ENCODE results near the gene CELSR2.

CELSR2 gene

DNA sequence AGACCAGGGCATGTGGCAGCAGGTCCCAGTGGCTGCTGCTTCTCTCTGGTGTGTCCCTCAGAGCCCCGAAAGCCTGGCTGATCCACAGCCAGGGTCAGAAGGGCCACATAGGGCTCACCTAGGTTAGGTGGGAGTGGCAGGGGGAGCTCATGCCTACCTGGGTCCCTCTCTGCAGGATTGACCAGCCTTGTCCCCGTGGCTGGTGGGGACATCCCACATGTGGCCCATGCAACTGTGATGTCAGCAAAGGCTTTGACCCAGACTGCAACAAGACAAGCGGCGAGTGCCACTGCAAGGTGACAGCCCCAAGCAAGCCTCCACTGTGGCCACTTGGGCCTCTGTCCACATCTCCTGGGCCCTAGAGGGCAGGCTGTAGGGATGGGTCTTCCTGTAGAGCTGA lies 15.7 kb downstream of the CELSR2 start:
- no peak for DNase-seq (ENCODE audit: low read depth)

DNA sequence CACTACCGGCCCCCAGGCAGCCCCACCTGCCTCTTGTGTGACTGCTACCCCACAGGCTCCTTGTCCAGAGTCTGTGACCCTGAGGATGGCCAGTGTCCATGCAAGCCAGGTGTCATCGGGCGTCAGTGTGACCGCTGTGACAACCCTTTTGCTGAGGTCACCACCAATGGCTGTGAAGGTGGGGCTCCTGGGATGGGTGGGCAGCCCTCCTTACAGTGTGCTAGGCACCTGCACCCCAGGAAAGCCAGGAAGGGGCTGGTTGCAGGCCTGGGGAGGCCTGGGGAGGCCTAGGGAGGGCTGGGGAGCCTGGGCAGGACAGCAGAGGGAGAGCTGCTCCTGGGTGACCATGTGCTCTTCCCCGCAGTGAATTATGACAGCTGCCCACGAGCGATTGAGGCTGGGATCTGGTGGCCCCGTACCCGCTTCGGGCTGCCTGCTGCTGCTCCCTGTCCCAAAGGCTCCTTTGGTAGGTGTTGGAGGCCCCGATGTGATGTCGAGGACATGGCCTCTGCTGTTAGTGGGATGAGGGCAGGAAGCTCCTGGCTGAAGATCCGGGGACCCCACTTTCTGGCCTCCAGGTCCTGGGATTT lies 16.5 kb downstream of the CELSR2 start:
- no peak for DNase-seq (ENCODE audit: low read depth)

DNA sequence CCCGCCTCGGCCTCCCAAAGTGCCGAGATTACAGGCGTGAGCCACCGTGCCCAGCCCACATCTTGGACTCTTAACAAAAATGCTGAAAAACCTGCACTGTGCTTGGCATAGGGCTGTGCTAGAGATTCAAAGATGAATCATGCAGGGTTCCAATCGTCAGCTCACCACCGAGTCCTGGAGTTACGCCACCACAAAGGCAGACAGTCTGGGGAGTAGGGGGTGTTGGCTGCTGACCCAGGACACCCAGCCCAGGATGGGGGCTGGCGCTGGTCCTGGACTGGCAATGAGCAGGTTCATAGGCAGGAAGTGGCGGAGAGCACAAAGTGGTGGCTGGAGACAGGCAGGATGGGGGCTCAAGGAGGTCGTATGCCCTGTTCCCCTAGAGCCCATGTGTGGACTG lies 17.6 kb downstream of the CELSR2 start:
- no peak for DNase-seq (ENCODE audit: low read depth)

DNA sequence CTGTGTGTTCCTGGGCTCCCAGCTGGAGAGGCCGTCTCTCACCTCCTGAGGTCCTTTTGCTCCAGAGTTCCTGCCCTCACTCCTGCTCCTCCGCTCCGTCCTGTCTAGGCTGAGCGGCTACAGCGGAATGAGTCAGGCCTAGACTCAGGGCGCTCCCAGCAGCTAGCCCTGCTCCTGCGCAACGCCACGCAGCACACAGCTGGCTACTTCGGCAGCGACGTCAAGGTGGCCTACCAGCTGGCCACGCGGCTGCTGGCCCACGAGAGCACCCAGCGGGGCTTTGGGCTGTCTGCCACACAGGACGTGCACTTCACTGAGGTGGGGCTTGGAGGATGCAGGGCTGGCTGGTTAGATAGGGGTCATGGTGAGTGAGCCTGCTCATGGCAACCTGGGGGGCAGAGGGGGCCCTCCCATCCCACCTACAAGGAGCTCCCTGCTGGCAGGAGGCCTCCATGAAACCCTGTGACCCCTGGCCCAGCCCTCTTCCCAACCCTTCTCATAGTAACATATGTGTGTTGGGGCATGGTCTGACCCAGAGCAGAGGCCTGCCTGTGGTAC lies 18.5 kb downstream of the CELSR2 start:
- no peak for DNase-seq (ENCODE audit: low read depth)

DNA sequence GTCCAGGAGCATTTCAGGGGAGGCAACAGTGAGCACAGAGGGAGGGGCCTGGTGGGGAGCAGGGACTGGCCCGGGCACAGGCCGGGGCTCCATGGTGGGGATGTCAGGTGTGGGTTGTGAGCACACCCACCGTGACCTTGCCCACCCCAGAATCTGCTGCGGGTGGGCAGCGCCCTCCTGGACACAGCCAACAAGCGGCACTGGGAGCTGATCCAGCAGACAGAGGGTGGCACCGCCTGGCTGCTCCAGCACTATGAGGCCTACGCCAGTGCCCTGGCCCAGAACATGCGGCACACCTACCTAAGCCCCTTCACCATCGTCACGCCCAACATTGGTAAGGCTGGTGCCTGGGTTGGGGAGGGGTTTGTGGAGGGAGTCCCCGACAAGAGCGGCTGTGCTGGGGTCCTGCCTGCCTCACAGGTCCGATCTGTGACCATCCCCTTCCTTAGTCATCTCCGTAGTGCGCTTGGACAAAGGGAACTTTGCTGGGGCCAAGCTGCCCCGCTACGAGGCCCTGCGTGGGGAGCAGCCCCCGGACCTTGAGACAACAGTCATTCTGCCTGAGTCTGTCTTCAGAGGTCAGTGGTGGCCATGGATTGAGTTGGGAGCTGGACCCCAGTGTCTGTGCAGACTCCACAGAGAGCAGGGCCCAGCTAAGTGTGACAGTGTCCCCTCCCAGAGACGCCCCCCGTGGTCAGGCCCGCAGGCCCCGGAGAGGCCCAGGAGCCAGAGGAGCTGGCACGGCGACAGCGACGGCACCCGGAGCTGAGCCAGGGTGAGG lies 19.3 kb downstream of the CELSR2 start:
- no peak for DNase-seq (ENCODE audit: low read depth)

DNA sequence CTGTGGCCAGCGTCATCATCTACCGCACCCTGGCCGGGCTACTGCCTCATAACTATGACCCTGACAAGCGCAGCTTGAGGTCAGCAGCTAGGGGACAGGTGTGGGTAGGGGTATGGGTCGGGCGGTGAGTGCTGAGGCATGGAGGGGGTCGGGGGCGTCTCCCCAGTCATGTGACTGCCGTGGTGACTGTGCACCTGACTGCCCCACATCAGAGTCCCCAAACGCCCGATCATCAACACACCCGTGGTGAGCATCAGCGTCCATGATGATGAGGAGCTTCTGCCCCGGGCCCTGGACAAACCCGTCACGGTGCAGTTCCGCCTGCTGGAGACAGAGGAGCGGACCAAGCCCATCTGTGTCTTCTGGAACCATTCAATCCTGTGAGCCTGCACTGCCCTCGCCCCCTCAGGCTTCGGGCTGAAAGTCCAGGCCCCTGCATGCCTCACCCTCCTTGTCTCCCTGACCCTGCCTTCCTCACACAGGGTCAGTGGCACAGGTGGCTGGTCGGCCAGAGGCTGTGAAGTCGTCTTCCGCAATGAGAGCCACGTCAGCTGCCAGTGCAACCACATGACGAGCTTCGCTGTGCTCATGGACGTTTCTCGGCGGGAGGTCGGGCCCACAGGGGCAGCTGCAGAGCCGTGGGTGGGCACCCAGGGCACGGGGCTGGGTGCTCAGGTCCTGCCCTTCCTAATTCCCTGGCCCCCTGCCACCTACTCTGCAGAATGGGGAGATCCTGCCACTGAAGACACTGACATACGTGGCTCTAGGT lies 20.1 kb downstream of the CELSR2 start:
- DNase-seq (ENCODE audit: low read depth), result no peak

DNA sequence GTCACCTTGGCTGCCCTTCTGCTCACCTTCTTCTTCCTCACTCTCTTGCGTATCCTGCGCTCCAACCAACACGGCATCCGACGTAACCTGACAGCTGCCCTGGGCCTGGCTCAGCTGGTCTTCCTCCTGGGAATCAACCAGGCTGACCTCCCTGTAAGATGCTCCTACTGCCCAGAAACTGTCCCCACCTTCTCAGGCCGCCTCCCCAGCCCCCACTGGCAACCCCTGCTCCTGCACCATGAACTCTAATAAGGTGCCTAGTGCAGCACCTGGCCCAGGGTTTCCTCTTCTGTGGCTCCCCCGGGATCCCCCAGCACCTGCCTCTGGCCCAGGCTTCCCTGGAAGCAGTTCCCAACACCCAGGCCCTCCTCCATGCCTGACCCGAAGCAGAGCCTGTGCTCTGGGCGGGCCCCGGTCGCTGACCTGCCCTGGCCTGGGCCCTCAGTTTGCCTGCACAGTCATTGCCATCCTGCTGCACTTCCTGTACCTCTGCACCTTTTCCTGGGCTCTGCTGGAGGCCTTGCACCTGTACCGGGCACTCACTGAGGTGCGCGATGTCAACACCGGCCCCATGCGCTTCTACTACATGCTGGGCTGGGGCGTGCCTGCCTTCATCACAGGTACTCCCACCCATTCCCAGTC lies 20.8 kb downstream of the CELSR2 start:
- DNase-seq (ENCODE audit: low read depth), result no peak

DNA sequence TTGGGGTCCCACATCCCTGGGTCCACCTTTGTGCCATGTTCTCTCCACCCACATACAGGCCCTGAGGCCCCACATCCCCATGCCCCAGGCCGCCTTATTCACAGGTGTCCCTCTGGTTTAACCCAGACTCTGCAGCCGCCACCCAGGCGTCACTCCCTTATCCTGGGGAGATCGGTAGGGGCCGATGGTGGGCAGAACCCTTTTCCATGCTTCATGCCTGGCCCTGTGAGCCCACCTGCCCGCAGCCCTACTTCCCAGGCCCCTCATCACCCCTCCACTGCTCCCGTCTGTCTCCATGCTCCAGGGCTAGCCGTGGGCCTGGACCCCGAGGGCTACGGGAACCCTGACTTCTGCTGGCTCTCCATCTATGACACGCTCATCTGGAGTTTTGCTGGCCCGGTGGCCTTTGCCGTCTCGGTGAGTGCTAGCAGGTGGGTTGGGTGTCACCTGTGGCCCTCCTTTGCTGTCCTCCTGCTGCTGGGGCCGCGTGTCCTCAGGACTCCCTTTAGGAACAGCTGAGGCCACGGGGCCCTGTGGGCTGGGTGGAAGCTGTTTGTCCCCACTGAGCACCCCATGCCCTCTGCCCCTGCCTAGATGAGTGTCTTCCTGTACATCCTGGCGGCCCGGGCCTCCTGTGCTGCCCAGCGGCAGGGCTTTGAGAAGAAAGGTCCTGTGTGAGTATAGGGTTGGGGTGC lies 21.4 kb downstream of the CELSR2 start:
- no peak for DNase-seq (ENCODE audit: low read depth)

DNA sequence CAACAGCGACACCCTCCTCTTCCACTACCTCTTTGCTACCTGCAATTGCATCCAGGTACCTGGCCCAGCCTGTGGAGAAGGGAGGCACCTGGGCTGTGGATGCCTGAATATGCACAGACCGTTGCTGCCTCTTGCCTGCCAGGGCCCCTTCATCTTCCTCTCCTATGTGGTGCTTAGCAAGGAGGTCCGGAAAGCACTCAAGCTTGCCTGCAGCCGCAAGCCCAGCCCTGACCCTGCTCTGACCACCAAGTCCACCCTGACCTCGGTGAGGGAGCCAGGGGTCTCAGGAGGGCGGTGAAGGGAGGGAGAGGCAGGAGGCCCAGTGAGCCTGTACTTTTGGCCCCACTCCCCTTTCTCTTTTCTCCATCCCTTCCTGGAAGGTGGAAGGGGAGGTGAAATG lies 22.1 kb downstream of the CELSR2 start:
- no peak for DNase-seq (ENCODE audit: low read depth)

DNA sequence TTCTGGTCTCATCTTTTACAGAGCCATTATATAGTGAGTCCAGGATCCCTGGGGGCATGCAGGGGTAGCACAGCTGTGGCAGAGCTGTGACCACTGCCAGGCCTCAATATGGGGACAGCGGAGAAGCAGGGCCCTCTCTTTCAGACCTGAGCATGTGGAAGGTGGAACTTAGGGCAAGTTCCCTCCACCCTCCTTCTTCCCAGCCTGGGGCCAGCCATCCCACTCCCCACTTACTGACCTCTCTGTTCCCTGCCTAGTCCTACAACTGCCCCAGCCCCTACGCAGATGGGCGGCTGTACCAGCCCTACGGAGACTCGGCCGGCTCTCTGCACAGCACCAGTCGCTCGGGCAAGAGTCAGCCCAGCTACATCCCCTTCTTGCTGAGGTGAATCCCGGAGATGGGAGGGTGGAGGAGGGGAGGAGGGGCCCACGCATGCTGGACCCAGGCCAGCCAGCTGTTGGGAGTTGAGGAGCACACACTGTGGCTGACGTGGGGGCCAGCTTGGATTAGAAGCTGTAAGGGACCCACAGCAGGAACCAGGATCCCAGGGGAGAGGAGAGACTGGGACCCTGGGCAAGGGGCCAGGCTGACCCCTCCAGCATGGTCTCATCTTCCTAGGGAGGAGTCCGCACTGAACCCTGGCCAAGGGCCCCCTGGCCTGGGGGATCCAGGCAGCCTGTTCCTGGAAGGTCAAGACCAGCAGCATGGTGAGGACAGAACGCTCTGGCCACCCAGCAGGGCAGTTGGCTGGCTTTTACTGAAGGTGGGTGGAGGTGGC lies 22.9 kb downstream of the CELSR2 start:
- DNase-seq (ENCODE audit: low read depth), result no peak

DNA sequence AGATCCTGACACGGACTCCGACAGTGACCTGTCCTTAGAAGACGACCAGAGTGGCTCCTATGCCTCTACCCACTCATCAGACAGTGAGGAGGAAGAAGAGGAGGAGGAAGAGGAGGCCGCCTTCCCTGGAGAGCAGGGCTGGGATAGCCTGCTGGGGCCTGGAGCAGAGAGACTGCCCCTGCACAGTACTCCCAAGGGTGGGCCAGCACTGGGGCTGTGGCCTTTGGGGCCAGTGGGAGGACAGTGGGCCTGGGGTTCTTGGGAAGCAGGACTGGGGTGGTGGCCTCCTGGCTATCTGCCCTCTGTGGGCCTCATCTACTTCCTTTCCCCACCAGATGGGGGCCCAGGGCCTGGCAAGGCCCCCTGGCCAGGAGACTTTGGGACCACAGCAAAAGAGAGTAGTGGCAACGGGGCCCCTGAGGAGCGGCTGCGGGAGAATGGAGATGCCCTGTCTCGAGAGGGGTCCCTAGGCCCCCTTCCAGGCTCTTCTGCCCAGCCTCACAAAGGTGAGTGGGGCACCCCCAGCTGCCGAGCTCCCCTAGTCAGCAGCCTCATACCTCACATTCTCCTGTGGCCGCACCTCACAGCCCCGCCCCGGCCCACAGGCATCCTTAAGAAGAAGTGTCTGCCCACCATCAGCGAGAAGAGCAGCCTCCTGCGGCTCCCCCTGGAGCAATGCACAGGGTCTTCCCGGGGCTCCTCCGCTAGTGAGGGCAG lies 23.6 kb downstream of the CELSR2 start:
- no peak for DNase-seq (ENCODE audit: low read depth)

DNA sequence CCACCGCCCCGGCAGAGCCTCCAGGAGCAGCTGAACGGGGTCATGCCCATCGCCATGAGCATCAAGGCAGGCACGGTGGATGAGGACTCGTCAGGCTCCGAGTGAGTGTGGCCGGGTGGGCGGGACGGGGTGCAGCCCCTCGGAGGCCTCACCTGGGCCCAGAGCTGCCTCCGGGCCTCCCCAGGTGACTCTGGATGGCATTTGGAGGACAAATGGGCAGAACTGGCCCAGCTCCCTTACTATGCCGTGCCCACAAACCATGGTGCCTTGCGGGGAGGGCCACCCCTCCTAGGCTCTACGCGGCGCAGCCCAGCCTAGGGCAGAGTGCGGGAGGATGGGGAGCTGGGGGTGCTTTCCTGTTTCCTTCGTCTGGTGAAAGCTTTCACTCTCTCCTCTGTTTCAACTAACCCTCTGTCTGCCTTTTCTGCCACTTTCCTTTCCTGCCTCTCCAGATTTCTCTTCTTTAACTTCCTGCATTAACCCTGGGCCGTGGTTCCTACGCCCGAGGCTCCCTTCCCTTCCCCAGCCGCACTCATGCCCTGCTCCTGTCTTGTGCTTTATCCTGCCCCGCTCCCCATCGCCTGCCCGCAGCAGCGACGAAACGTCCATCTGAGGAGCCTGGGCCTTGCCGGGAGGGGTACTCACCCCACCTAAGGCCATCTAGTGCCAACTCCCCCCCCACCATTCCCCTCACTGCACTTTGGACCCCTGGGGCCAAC lies 24.4 kb downstream of the CELSR2 start:
- DNase-seq (ENCODE audit: low read depth), result no peak

DNA sequence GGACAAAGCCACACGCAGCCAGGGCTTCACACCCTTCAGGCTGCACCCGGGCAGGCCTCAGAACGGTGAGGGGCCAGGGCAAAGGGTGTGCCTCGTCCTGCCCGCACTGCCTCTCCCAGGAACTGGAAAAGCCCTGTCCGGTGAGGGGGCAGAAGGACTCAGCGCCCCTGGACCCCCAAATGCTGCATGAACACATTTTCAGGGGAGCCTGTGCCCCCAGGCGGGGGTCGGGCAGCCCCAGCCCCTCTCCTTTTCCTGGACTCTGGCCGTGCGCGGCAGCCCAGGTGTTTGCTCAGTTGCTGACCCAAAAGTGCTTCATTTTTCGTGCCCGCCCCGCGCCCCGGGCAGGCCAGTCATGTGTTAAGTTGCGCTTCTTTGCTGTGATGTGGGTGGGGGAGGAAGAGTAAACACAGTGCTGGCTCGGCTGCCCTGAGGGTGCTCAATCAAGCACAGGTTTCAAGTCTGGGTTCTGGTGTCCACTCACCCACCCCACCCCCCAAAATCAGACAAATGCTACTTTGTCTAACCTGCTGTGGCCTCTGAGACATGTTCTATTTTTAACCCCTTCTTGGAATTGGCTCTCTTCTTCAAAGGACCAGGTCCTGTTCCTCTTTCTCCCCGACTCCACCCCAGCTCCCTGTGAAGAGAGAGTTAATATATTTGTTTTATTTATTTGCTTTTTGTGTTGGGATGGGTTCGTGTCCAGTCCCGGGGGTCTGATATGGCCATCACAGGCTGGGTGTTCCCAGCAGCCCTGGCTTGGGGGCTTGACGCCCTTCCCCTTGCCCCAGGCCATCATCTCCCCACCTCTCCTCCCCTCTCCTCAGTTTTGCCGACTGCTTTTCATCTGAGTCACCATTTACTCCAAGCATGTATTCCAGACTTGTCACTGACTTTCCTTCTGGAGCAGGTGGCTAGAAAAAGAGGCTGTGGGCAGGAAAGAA lies 25.5 kb downstream of the CELSR2 start:
- DNase-seq (ENCODE audit: low read depth), result no peak

DNA sequence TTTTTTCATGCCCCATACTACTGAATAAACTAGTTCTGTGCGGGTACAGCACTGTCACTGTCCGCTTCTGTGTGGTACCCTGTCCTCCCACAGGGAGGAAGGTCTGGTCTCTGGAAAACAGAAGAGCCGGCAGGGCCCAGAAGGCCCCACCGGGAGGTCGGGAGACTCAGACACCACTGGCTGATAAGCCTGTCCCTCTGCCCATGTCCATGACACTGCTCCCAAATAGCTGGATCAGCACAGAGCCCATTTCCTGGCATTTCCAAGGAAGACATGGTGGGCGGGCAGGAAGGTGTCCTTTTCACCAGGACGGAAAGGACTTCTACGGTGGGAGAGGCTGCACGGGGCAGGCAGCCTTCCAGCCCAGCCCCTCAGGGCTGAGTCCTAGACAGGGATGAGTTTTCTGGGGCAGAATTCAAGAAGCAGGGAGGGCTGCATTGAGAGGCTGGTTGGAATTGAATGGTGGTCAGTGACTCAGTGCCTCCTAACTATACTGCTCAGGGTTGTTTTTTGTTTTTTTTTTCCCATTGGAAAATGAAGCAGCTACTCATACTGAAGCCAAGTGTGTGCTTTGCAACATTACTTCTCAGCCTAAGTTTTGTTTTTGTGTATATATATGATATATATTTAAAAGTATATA lies 26.5 kb downstream of the CELSR2 start:
- DNase-seq (ENCODE audit: low read depth), result no peak

DNA sequence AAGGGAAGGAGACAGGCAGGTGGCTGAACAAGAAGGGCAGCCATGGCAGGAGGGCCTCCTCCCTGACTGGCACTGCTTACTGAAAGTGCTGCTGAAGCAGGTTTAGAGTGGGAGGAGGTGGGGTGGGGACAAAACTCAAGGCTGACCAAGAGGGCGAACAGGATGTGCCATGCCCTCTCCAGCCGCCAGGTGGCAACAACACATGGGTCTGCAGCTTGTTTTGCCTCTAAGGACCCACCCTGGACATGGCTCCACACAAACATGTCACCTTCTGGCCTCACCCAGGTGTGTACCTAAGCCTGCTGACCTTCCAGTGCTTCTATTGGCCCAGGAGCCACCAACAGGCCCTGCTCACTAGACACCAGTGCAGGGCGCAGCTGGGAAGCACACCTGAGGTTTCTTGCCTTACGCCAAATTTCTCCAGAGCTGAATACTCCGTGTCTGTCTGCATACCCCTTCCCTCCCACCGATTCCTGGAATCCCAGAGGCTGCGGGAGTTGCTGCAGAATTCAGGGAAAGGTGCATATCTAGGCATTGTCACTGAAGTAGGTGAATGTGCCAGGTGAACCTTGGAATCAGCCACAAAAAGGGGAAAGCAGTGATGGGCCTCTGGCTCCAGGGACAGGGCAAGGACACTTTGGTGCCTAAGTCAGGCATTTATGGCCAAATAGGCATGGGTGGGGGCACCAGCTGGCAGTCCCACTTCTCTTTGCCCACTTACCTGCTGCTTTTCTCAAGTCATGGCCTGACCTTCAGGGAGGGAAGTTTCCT lies 28.3 kb downstream of the CELSR2 start:
- DNase-seq (ENCODE audit: low read depth), result peak; percentile 53

DNA sequence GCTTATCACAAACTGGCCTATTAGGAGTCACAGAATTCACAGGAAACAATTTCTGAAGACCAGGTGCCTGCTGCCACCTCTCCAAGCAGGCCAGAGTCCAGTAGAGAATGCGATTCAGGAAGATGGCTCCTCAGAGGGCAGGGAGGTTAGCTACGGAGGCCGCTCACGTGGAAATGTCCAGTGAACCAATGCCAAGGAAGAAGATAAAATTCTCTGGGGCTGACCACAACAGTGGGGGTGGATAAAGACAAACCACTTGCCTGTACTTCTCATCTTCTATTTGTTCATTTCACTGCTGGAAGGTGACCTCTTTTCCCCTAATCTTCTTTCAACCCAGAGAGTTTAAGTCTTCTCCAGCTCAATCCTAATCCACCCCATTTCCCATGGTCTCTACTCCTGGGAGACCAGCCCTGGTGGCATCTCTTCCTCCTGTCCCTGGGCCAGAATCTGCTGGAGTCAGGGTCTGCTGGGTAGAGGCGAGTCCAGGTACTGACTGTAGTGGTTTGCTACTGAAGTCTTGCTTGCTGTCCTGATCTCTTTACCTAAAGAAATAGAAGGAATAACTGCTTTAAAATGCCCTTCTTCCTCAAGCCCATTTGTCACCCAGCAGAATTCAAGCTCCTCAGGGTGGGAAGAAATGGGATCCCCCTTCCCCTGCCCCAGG lies 30.4 kb downstream of the CELSR2 start:
- DNase-seq (ENCODE audit: low read depth), result no peak

DNA sequence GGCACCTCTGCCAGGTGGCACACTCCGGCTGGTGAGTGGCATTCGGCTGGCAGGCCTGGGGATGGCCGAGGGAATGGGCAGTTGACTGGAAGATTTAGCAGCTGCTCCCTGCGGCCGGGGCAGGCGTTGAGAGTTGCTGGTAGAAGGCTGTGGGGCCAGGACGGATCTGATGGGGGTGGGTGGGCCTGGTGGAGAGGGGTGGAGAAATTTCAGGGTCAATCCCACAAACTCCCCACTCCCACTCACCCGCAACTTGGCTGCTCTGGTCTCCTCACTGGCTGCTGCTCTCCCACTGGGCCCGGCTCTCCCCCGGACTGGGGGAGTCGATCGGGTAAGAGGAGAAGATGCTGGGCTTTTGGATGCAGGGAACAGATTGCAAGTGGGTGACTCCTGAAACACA lies 31.5 kb downstream of the CELSR2 start:
- DNase-seq (ENCODE audit: low read depth), result no peak

Data from HS-27A (cell line).